H1 (cell line): Measurements from ENCODE around the gene NR3C2.

Experiments
- BACH1 ChIP-seq: IDR thresholded peaks from 2 replicates; pipeline ENCODE4 v1.6.1; 2012; ENCODE audit warnings: low read length, improper control_type of control experiment
- CTCF ChIP-seq, 3 experiments: IDR thresholded peaks; 1 replicate in 2 of 3; 2 replicates in 1 of 3; pipeline versions ENCODE4 v1.5.1 to v1.6.1; 2011; ENCODE audit warnings: low read length in 3 of 3, mild to moderate bottlenecking in 3 of 3, inconsistent platforms in 2 of 3, low read depth in 1 of 3, moderate library complexity in 1 of 3; ENCODE audit not compliant: insufficient read depth in 1 of 3; ENCODE audit errors: control extremely low read depth in 1 of 3
- EP300 ChIP-seq, 2 experiments: IDR thresholded peaks; 1 replicate in 1 of 2; 2 replicates in 1 of 2; pipeline ENCODE4 v1.6.1; 2011 to 2012; ENCODE audit warnings: low read depth in 2 of 2, low read length in 2 of 2, mild to moderate bottlenecking in 2 of 2, borderline replicate concordance in 1 of 2, inconsistent platforms in 1 of 2, moderate library complexity in 1 of 2
- EZH2 ChIP-seq: fragments of 200-600 bp; sonication (generic); IDR thresholded peaks from 2 replicates; pipeline ENCODE4 v1.7.1; 2012; ENCODE audit warnings: low read depth, mild to moderate bottlenecking, moderate library complexity, low read length, inconsistent platforms; ENCODE audit not compliant: severe bottlenecking
- HDAC6 ChIP-seq: IDR thresholded peaks from one replicate; pipeline ENCODE4 v1.7.1; 2012; ENCODE audit warnings: low read depth, mild to moderate bottlenecking, inconsistent platforms, low read length, moderate library complexity
- JUN ChIP-seq: IDR thresholded peaks from 2 replicates; pipeline ENCODE4 v1.6.1; 2011; ENCODE audit warnings: low read depth, mild to moderate bottlenecking, improper control_type of control experiment, low read length
- JUND ChIP-seq: IDR thresholded peaks from 2 replicates; pipeline ENCODE4 v1.6.1; 2011; ENCODE audit warnings: mild to moderate bottlenecking, improper control_type of control experiment, low read length
- POLR2A ChIP-seq, 2 experiments: IDR thresholded peaks; 1 replicate in 1 of 2; 2 replicates in 1 of 2; pipeline ENCODE4 v1.6.1; 2011; ENCODE audit warnings: low read depth in 2 of 2, low read length in 2 of 2, mild to moderate bottlenecking in 2 of 2; ENCODE audit errors: control extremely low read depth in 1 of 2
- RXRA ChIP-seq: IDR thresholded peaks from 2 replicates; pipeline ENCODE4 v1.6.1; 2011; ENCODE audit warnings: low read depth, mild to moderate bottlenecking, low read length, moderate library complexity; ENCODE audit not compliant: insufficient read depth
- SP1 ChIP-seq: IDR thresholded peaks from 2 replicates; pipeline ENCODE4 v1.6.1; 2011; ENCODE audit warnings: low read depth, low read length
- TAF1 ChIP-seq: IDR thresholded peaks from 2 replicates; pipeline ENCODE4 v1.6.1; 2011; ENCODE audit warnings: mild to moderate bottlenecking, low read depth, low read length
- TEAD4 ChIP-seq: IDR thresholded peaks from 2 replicates; pipeline ENCODE4 v1.6.1; 2012; ENCODE audit warnings: low read depth, low read length, inconsistent platforms, mixed read lengths
- ZNF274 ChIP-seq: IDR thresholded peaks from 2 replicates; pipeline ENCODE4 v1.7.0; 2012; ENCODE audit warnings: low read length, borderline replicate concordance; ENCODE audit errors: extremely low read depth

GRCh38 chr4:148441624-148441985 is 609 bp downstream of the NR3C2 start:
- TF ChIP-seq POLR2A (IDR thresholded peaks at IDR 0.05; ENCODE audit: control extremely low read depth in 1 of 2, low read depth in 2 of 2, low read length in 2 of 2) (no peak), EZH2 (no peak), TEAD4 (no peak), CTCF (IDR thresholded peaks at IDR 0.05; ENCODE audit: control extremely low read depth in 1 of 3, insufficient read depth in 1 of 3, low read depth in 1 of 3, low read length in 3 of 3) (no peak), SP1 (no peak), TAF1 (no peak), ZNF274 (no peak), JUND (no peak), RXRA (no peak), BACH1 (no peak), JUN (no peak), EP300 (IDR thresholded peaks at IDR 0.05; ENCODE audit: borderline replicate concordance in 1 of 2, low read depth in 2 of 2, low read length in 2 of 2) (no peak), HDAC6 (no peak)
